ENCODE results near the gene FOXD2. TPM values are rescaled to one million over a fixed set of nuclear protein-coding genes. Genes with fewer than 3 reads are reported as not detected.

FOXD2 gene
- polyA plus RNA-seq, 1 of the 3 experiments (the other 2 are of a cell fraction), result not detected

GRCh38 chr1:47448462-47449222, 10.8 kb downstream of the FOXD2 start:
- no peak overlapping the region for H3K4me2 ChIP-seq
- H3F3A ChIP-seq (replicated peaks; ENCODE audit: insufficient read depth), result no peaks in the 10 kb centered on the region
- peaks cover 87% of the 10 kb centered on the region for H3K27me3 ChIP-seq (ENCODE audit: insufficient read depth)
- no peaks in the 10 kb centered on the region for H3K9me2 ChIP-seq
- H3K4me3 ChIP-seq (ENCODE audit: low read depth in 2 of 2, low read length in 1 of 2), result no peak overlapping the region
- no peak for TF ChIP-seq NRF1 (IDR thresholded peaks at IDR 0.05; ENCODE audit: low read depth, low read length)
- no peak for TF ChIP-seq MEF2A (IDR thresholded peaks at IDR 0.05; ENCODE audit: borderline replicate concordance, low read depth)
- TF ChIP-seq GATA2 (CRISPR knock-in tag; IDR thresholded peaks at IDR 0.05), result no peak
- TF ChIP-seq SIN3A (IDR thresholded peaks at IDR 0.05; ENCODE audit: borderline replicate concordance, low read depth, low read length), result no peak
- 20% methylated on average over 4 of the region's 4 CpGs for WGBS (ENCODE audit: low lambda C conversion rate)
- DNase-seq, result peak; percentile 21
- H3K9ac ChIP-seq, result no peak overlapping the region
- H3K9me3 ChIP-seq, result no peaks in the 10 kb centered on the region
- H2AFZ ChIP-seq (ENCODE audit: low read depth), result no peak overlapping the region
- no peaks in the 10 kb centered on the region for H3K36me3 ChIP-seq (replicated peaks in 1 of 2; ENCODE audit: control insufficient read depth in 1 of 2, insufficient read depth in 2 of 2, low read length in 1 of 2)
- CTCF ChIA-PET, result interaction anchor here (0.7 to 7.9 kb wide), 18 partner anchors 11 to 278 kb away, joined by 3 to 94 read pairs (median 6); partner anchors contain the start of gene FOXD2
- H3K27ac ChIP-seq (ENCODE audit: low read depth in 2 of 2, low read length in 1 of 2), result no peak overlapping the region
- POLR2A ChIA-PET, result interaction anchor here (1.0 kb wide), 1 partner anchor 14 kb away, joined by 3 read pairs; no protein-coding TSS in a partner anchor
- H3K79me2 ChIP-seq (ENCODE audit: insufficient read depth), result no peaks in the 10 kb centered on the region
- no peaks in the 10 kb centered on the region for H4K20me1 ChIP-seq (ENCODE audit: insufficient read depth)
- H3K4me1 ChIP-seq (ENCODE audit: control insufficient read depth in 1 of 2, insufficient read depth in 2 of 2, low read depth in 1 of 2, low read length in 1 of 2), result peaks cover 0 to 3% of the 10 kb centered on the region in 2 experiments; a peak in 1 of 4 replicates

GRCh38 chr1:47449822-47450552, 12.1 kb downstream of the FOXD2 start:
- 17% methylated on average over 18 of the region's 36 CpGs for whole genome bisulfite sequencing (ENCODE audit: low lambda C conversion rate)
- no peak overlapping the region for H3K4me2 ChIP-seq
- H4K20me1 ChIP-seq (ENCODE audit: insufficient read depth), result no peaks in the 10 kb centered on the region
- no peaks in the 10 kb centered on the region for H3K79me2 ChIP-seq (ENCODE audit: insufficient read depth)
- CTCF ChIA-PET, result interaction anchor here (0.6 to 7.9 kb wide), 23 partner anchors 9 to 611 kb away, joined by 3 to 94 read pairs (median 5); partner anchors contain the start of gene FOXD2
- H3K9ac ChIP-seq, result no peak overlapping the region
- no peaks in the 10 kb centered on the region for H3K9me2 ChIP-seq
- no peak overlapping the region for H3K27ac ChIP-seq (ENCODE audit: low read depth in 2 of 2, low read length in 1 of 2)
- no peaks in the 10 kb centered on the region for H3K36me3 ChIP-seq (replicated peaks in 1 of 2; ENCODE audit: control insufficient read depth in 1 of 2, insufficient read depth in 2 of 2, low read length in 1 of 2)
- H3K27me3 ChIP-seq (ENCODE audit: insufficient read depth), result peaks cover 73% of the 10 kb centered on the region
- H3K4me1 ChIP-seq (ENCODE audit: control insufficient read depth in 1 of 2, insufficient read depth in 2 of 2, low read depth in 1 of 2, low read length in 1 of 2), result no peaks in the 10 kb centered on the region; a peak in 1 of 4 replicates
- POLR2A ChIA-PET, result no interaction called here
- no peaks in the 10 kb centered on the region for H3F3A ChIP-seq (replicated peaks; ENCODE audit: insufficient read depth)
- TF ChIP-seq RCOR1 (IDR thresholded peaks at IDR 0.05; ENCODE audit: low read length), result no peak
- TF ChIP-seq POLR2AphosphoS5 (IDR thresholded peaks at IDR 0.05; ENCODE audit: low read depth, low read length), result no peak
- TF ChIP-seq CTCF (IDR thresholded peaks at IDR 0.05), result peak; percentile 53
- peak; percentile 53 for TF ChIP-seq RAD21 (IDR thresholded peaks at IDR 0.05; ENCODE audit: low read length)
- peak; percentile 67 for DNase-seq
- H2AFZ ChIP-seq (ENCODE audit: low read depth), result no peak overlapping the region
- H3K9me3 ChIP-seq, result no peaks in the 10 kb centered on the region
- no peak overlapping the region; a peak in 1 of 4 replicates for H3K4me3 ChIP-seq (ENCODE audit: low read depth in 2 of 2, low read length in 1 of 2)
